Psoas muscle (tissue), 8 donors: ENCODE data around the gene ABCA1. TPM values are rescaled to one million over a fixed set of nuclear protein-coding genes. Genes with fewer than 3 reads are reported as not detected.

Source experiments
- ATAC-seq, 4 donors: fragments of 200-7000 bp; cut with Tn5 transposase; one replicate each; pipeline ENCODE4 v1.9.1; 2020; ENCODE audit warnings: moderate library complexity in 3 of 4, mild to moderate bottlenecking in 2 of 4
- DNase-seq, 2 donors: peaks; one replicate each; pipeline ENCODE4 v3.0.0-alpha.2; 2020
- H3K27ac ChIP-seq: fragments of 200-600 bp; one replicate; pipeline ENCODE4 v1.8.0; 2022
- H3K27me3 ChIP-seq, 3 donors: fragments of 200-600 bp in 1 of 3; one replicate each; pipeline versions ENCODE4 v1.6.1 to v1.8.0; 2013 to 2022; ENCODE audit warnings: low read length in 2 of 3, mild to moderate bottlenecking in 2 of 3, moderate library complexity in 1 of 3; ENCODE audit not compliant: insufficient read depth in 3 of 3
- H3K36me3 ChIP-seq, 2 donors: fragments of 200-600 bp in 1 of 2; one replicate each; pipeline versions ENCODE4 v1.6.1 to v1.8.0; 2013 to 2022; ENCODE audit warnings: low read depth in 1 of 2, mild to moderate bottlenecking in 1 of 2, moderate library complexity in 1 of 2; ENCODE audit not compliant: insufficient read depth in 1 of 2
- H3K4me1 ChIP-seq: fragments of 200-600 bp; one replicate; pipeline ENCODE4 v1.8.0; 2022
- H3K4me3 ChIP-seq: fragments of 200-600 bp; one replicate; pipeline ENCODE4 v1.8.0; 2022; ENCODE audit warnings: mild to moderate bottlenecking
- H3K9me3 ChIP-seq: fragments of 200-600 bp; one replicate; pipeline ENCODE4 v1.8.0; 2022
- CTCF ChIP-seq: fragments of 200-600 bp; IDR thresholded peaks from one replicate; pipeline ENCODE4 v1.8.0; 2022; ENCODE audit warnings: antibody characterized with exemption
- WGBS, 3 donors: extraction: QIAGEN DNeasy Blood & Tissue Kit; methylation state at CpG; one replicate each; pipeline versions ENCODE4 v1.1.6 to v1.1.7; 2013; 5-methylcytosine and 5-hydroxymethylcytosine counted together
- intact Hi-C, 2 donors: fragments of 100-400 bp; cut with DNase I; formaldehyde crosslinking; loops; one replicate each; pipeline versions ENCODE4 v1.11.0 to v1.14.2; 2022
- polyA plus RNA-seq, 3 donors: library from polyadenylated mRNA; stranded (reverse); fragments of 200-250 nt; gene quantifications; one replicate each; pipeline ENCODE4 v1.2.3, GENCODE V29; 2013
- total RNA-seq, 4 donors: library from RNA; stranded (reverse); fragmentation: NEBNext Ultra II Directional in 2 of 4; extraction: Animal tissue kit (Norgen Biotek cat#: 25700) in 2 of 4; gene quantifications; one replicate each; pipeline versions ENCODE4 v1.2.1 to v1.2.4, GENCODE V29; 2021 to 2023
- donor health status: healthy with polysubstance abuse.
- donor health status: DM: no; HTN: no; CAD: no; lungs with moderate emphysema.
- donor health status: Bipolar disorder and iron deficiency.
- donor health status: healthy.
- donor health status: DM: yes; HTN: yes; CAD: no.
- donor health status: DM: no; HTN: no; CAD: no.
- donor health status: DM: no; HTN: no; CAD: no.
- donor health status: DM: yes; HTN: yes; CAD: no.

ABCA1 gene
- total and polyA plus RNA-seq, 7 donors, result 1.9 to 26.1 (median 8.2) TPM

GRCh38 chr9:104738452-104738851, 189.5 kb downstream of the ABCA1 start:
- Histone ChIP-seq H3K27me3 (no peaks in the 10 kb centered on the region), H3K4me3 (no peak overlapping the region), H3K4me1 (no peaks in the 10 kb centered on the region), H3K27ac (no peak overlapping the region), H3K36me3 (no peaks in the 10 kb centered on the region), H3K9me3 (no peaks in the 10 kb centered on the region)
- 60 to 68% (median 63%) methylated on average over 3 of the region's 3 CpGs for WGBS, 3 donors
- TF ChIP-seq CTCF, result no peak
- ATAC-seq (no peak), DNase-seq (no peak)
- intact Hi-C loops, result no loop called here

Other genes starting within 250 kb of the ABCA1 start
- gene OR13D1, start 233.6 kb downstream of the ABCA1 start, total RNA-seq, result not detected
- gene OR13D1, start 233.6 kb downstream of the ABCA1 start, polyA plus RNA-seq, result not detected
- 10 to 100 TPM in 2 of 4 donors, 1 to 10 TPM in 2; 4.3 to 19.8 (median 9.7) TPM for gene NIPSNAP3A, start 180.5 kb downstream of the ABCA1 start, total RNA-seq
- gene NIPSNAP3A, start 180.5 kb downstream of the ABCA1 start, polyA plus RNA-seq, result 1 to 10 TPM; 7.0 to 9.7 (median 9.3) TPM
- 10 to 100 TPM; 15.1 to 20.3 (median 19.1) TPM for gene NIPSNAP3B, start 164.0 kb downstream of the ABCA1 start, total RNA-seq
- 10 to 100 TPM in 2 of 3 donors, 1 to 10 TPM in 1; 8.6 to 11.1 (median 10.2) TPM for gene NIPSNAP3B, start 164.0 kb downstream of the ABCA1 start, polyA plus RNA-seq